Large intestine (tissue), 3 donors: ENCODE results near the gene TDRD5. TPM values are rescaled to one million over a fixed set of nuclear protein-coding genes. Genes with fewer than 3 reads are reported as not detected.

ENCODE experiments used
- DNase-seq, 2 donors: peaks; one replicate each; pipeline versions ENCODE4 v3.0.0 to v3.0.0-alpha.2; 2013
- H3K27ac ChIP-seq: one replicate; pipeline ENCODE4 v1.5.1; 2013; ENCODE audit warnings: low read length
- H3K27me3 ChIP-seq: 2 replicates; pipeline ENCODE4 v1.6.1; 2013; ENCODE audit warnings: low read length; ENCODE audit not compliant: control insufficient read depth, insufficient read depth
- H3K36me3 ChIP-seq: 2 replicates; pipeline ENCODE4 v1.6.1; 2013; ENCODE audit warnings: low read length; ENCODE audit not compliant: control insufficient read depth, insufficient read depth
- H3K4me1 ChIP-seq: one replicate; pipeline ENCODE4 v1.6.1; 2013; ENCODE audit warnings: low read length; ENCODE audit not compliant: control insufficient read depth, insufficient read depth
- H3K4me3 ChIP-seq: one replicate; pipeline ENCODE4 v1.5.1; 2013; ENCODE audit warnings: low read length
- H3K9me3 ChIP-seq: one replicate; pipeline ENCODE4 v1.6.1; 2013; ENCODE audit warnings: mild to moderate bottlenecking, low read depth, low read length, moderate library complexity; ENCODE audit not compliant: control insufficient read depth
- WGBS: methylation state at CpG from one replicate; pipeline ENCODE4 v1.1.5; 2013; ENCODE audit warnings: low lambda C conversion rate; ENCODE audit not compliant: insufficient coverage; 5-methylcytosine and 5-hydroxymethylcytosine counted together
- polyA plus RNA-seq: library from polyadenylated mRNA; unstranded; fragments of 120-200 nt; gene quantifications from one replicate; pipeline ENCODE4 v1.2.1, GENCODE V29; 2013

The TDRD5 gene
- polyA plus RNA-seq, 1 donor: 0.40 TPM

- Histone ChIP-seq H3K4me3 (no peak within 1 kb of the TSS), H3K36me3 (no peaks in the 10 kb centered on the region)
- no CpG with 5 or more reads among the region's 77 CpGs for WGBS
Measured at GRCh38 chr1:179575497-179576314, 15.9 kb upstream of the TDRD5 start, which contains the start of gene NPHS2. NPHS2 (minus strand) TSS chr1:179575948; CDS start chr1:179575864, 84 bp downstream.

GRCh38 chr1:179576509-179576908 is 15.1 kb upstream of the TDRD5 start:
- no CpG with 5 or more reads among the region's 5 CpGs for WGBS
- DNase-seq: no peak
- no peak overlapping the region for H3K4me3 ChIP-seq
- peaks cover 43% of the 10 kb centered on the region for H3K27me3 ChIP-seq
- H3K36me3 ChIP-seq: no peaks in the 10 kb centered on the region
- no peak overlapping the region for H3K27ac ChIP-seq
- H3K9me3 ChIP-seq: no peaks in the 10 kb centered on the region
- no peaks in the 10 kb centered on the region for H3K4me1 ChIP-seq

More at GRCh38 chr1:179575497-179576314, 15.9 kb upstream of the TDRD5 start, which contains the start of gene NPHS2:
- Histone ChIP-seq H3K27me3 (peaks cover 43% of the 10 kb centered on the region), H3K9me3 (no peaks in the 10 kb centered on the region), H3K4me1 (no peaks in the 10 kb centered on the region), H3K27ac (no peak within 1 kb of the TSS)
- peak in 1 of 2 donors; percentile 51 for DNase-seq

- peaks cover 4% of the 10 kb centered on the region for H3K9me3 ChIP-seq
- no peak overlapping the region for H3K27ac ChIP-seq
- DNase-seq: no peak
- H3K36me3 ChIP-seq: no peaks in the 10 kb centered on the region
- WGBS: 100% methylated on average over 1 of the region's 5 CpGs
- no peak overlapping the region for H3K4me3 ChIP-seq
- H3K27me3 ChIP-seq: peaks cover 25% of the 10 kb centered on the region
- H3K4me1 ChIP-seq: no peaks in the 10 kb centered on the region
Measured at GRCh38 chr1:179583771-179584320, 7.8 kb upstream of the TDRD5 start.

GRCh38 chr1:179586107-179586823 is 5.4 kb upstream of the TDRD5 start:
- no peaks in the 10 kb centered on the region for H3K36me3 ChIP-seq
- H3K4me1 ChIP-seq: no peaks in the 10 kb centered on the region
- H3K9me3 ChIP-seq: peaks cover 5% of the 10 kb centered on the region
- peak overlapping the region; percentile 16 for H3K4me3 ChIP-seq
- H3K27ac ChIP-seq: no peak overlapping the region
- DNase-seq: peak; percentile 45 to 74
- peaks cover 29% of the 10 kb centered on the region for H3K27me3 ChIP-seq
- WGBS: no CpG with 5 or more reads among the region's 60 CpGs

- Histone ChIP-seq H3K4me3 (no peak overlapping the region), H3K27ac (no peak overlapping the region), H3K36me3 (no peaks in the 10 kb centered on the region), H3K4me1 (peaks cover 5% of the 10 kb centered on the region), H3K9me3 (peaks cover 10% of the 10 kb centered on the region), H3K27me3 (peaks cover 34% of the 10 kb centered on the region)
- DNase-seq: no peak
- no CpG with 5 or more reads among the region's 6 CpGs for WGBS
Measured at GRCh38 chr1:179587336-179587735, 4.3 kb upstream of the TDRD5 start.

- Histone ChIP-seq H3K4me3 (no peak overlapping the region), H3K9me3 (peaks cover 10% of the 10 kb centered on the region), H3K36me3 (no peaks in the 10 kb centered on the region), H3K27me3 (peaks cover 39% of the 10 kb centered on the region), H3K27ac (no peak overlapping the region), H3K4me1 (peaks cover 5% of the 10 kb centered on the region)
- no CpG with 5 or more reads among the region's 18 CpGs for WGBS
- DNase-seq: no peak
Measured at GRCh38 chr1:179588425-179589024, 3.1 kb upstream of the TDRD5 start.

- H3K27ac ChIP-seq: no peak overlapping the region
- peaks cover 5% of the 10 kb centered on the region for H3K4me1 ChIP-seq
- peaks cover 38% of the 10 kb centered on the region for H3K27me3 ChIP-seq
- DNase-seq: no peak
- no peaks in the 10 kb centered on the region for H3K36me3 ChIP-seq
- no peak overlapping the region for H3K4me3 ChIP-seq
- no CpG with 5 or more reads among the region's 4 CpGs for WGBS
- H3K9me3 ChIP-seq: peaks cover 10% of the 10 kb centered on the region
Measured at GRCh38 chr1:179589509-179589908, 2.1 kb upstream of the TDRD5 start.

- DNase-seq: no peak
- peaks cover 5% of the 10 kb centered on the region for H3K4me1 ChIP-seq
- no peak overlapping the region for H3K4me3 ChIP-seq
- no peaks in the 10 kb centered on the region for H3K36me3 ChIP-seq
- no peak overlapping the region for H3K27ac ChIP-seq
- WGBS: no CpG with 5 or more reads among the region's 11 CpGs
- H3K9me3 ChIP-seq: peaks cover 10% of the 10 kb centered on the region
- H3K27me3 ChIP-seq: peaks cover 33% of the 10 kb centered on the region
Measured at GRCh38 chr1:179590671-179591070, 961 bp upstream of the TDRD5 start.

- Histone ChIP-seq H3K9me3 (peaks cover 10% of the 10 kb centered on the region), H3K36me3 (no peaks in the 10 kb centered on the region), H3K4me3 (no peak overlapping the region), H3K4me1 (peaks cover 5% of the 10 kb centered on the region), H3K27me3 (peaks cover 33% of the 10 kb centered on the region), H3K27ac (no peak overlapping the region)
- WGBS: no CpG with 5 or more reads among the region's 7 CpGs
- no peak for DNase-seq
Measured at GRCh38 chr1:179591253-179591591, 410 bp upstream of the TDRD5 start.

- H3K27me3 ChIP-seq: peaks cover 2% of the 10 kb centered on the region
- 100% methylated on average over 1 of the region's 1 CpG for WGBS
- H3K36me3 ChIP-seq: no peaks in the 10 kb centered on the region
- no peaks in the 10 kb centered on the region for H3K4me1 ChIP-seq
- no peak for DNase-seq
- no peaks in the 10 kb centered on the region for H3K9me3 ChIP-seq
- H3K4me3 ChIP-seq: no peak overlapping the region
- H3K27ac ChIP-seq: no peak overlapping the region
Measured at GRCh38 chr1:179598631-179599030, 7.0 kb downstream of the TDRD5 start.
